Activated CD4-positive, alpha-beta T cell treated with anti-CD3 and anti-CD28 coated beads for 36 hours (primary cell): ENCODE data around the gene NEURL3. TPM values are rescaled to one million over a fixed set of nuclear protein-coding genes. Genes with fewer than 3 reads are reported as not detected.

Experiments used
- ATAC-seq: fragments of 200-7000 bp; cut with Tn5 transposase; one replicate; pipeline ENCODE4 v1.10.0; 2021; ENCODE audit warnings: mild to moderate bottlenecking, moderate library complexity
- CTCF ChIA-PET: fragments of 350-600 bp; sonication (Branson Sonifier 250); formaldehyde crosslinking; loops from one replicate; lab custom pipeline; 2021; ENCODE audit warnings: antibody characterized with exemption; lab: Charles Lee
- POLR2A ChIA-PET: fragments of 350-600 bp; sonication (Branson Sonifier 250); formaldehyde crosslinking; loops from one replicate; lab custom pipeline; 2021; ENCODE audit warnings: antibody characterized with exemption, inconsistent platforms; lab: Charles Lee
- DNase-seq: peaks from one replicate; pipeline ENCODE4 v3.0.0-alpha.2; 2020
- H3K27ac Mint-ChIP-seq: one replicate; pipeline ENCODE4 v1.8.0; 2021; ENCODE audit warnings: mixed read lengths
- H3K27me3 Mint-ChIP-seq: one replicate; pipeline ENCODE4 v1.8.0; 2021; ENCODE audit warnings: mixed read lengths
- H3K36me3 Mint-ChIP-seq: one replicate; pipeline ENCODE4 v1.8.0; 2021; ENCODE audit warnings: low read depth, mixed read lengths
- H3K4me1 Mint-ChIP-seq: one replicate; pipeline ENCODE4 v1.8.0; 2021; ENCODE audit warnings: mixed read lengths
- H3K4me3 Mint-ChIP-seq: one replicate; pipeline ENCODE4 v1.8.0; 2021; ENCODE audit warnings: mild to moderate bottlenecking, moderate library complexity, mixed read lengths
- H3K9me3 Mint-ChIP-seq: one replicate; pipeline ENCODE4 v1.8.0; 2021; ENCODE audit warnings: low read depth, mixed read lengths
- intact Hi-C, 2 experiments: fragments of 100-400 bp; cut with DNase I in 1 of 2; cut with micrococcal nuclease in 1 of 2; formaldehyde crosslinking; loops; one replicate each; pipeline versions ENCODE4 v1.14.2 to v1.15.1; 2022 to 2024; cut with DNase I, micrococcal nuclease
- total RNA-seq, 2 experiments: library from RNA; stranded (reverse); gene quantifications; one replicate each; pipeline ENCODE4 v1.2.3, GENCODE V29; 2021

The NEURL3 gene
- total RNA-seq, 2 experiments from 2014 or later: 0.33 to 0.41 TPM

DNA sequence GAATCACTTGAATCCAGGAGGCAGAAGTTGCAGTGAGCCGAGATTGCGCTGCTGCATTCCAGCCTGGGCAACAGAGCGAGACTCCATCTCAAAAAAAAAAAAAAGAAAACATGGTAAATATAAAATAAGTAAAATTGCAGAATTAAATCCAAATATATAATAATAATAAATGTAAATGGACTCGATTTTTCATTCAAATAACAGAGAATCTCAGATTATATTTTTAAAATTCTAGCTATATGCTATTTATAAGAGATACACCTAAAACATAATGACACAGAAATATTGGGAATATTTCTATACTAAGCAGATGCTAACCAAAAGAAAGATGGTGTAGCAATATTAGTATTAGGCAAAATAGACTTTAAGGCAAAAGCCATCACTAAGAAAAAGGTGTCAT is 15.1 kb upstream of the NEURL3 start:
- no peak overlapping the region for H3K27ac Mint-ChIP-seq
- ATAC-seq (no peak), DNase-seq (no peak)
- intact Hi-C loops: no loop called here
- peaks cover 11% of the 10 kb centered on the region for H3K9me3 Mint-ChIP-seq
- CTCF ChIA-PET: interaction anchor here (0.7 to 1.8 kb wide), 4 partner anchors 11 to 113 kb away, joined by 3 to 12 read pairs (median 4); partner anchors contain the start of gene NEURL3
- H3K4me1 Mint-ChIP-seq: peaks cover 30% of the 10 kb centered on the region
- no peak overlapping the region for H3K4me3 Mint-ChIP-seq
- H3K36me3 Mint-ChIP-seq: peaks cover 4% of the 10 kb centered on the region
- POLR2A ChIA-PET: no interaction called here
- H3K27me3 Mint-ChIP-seq: no peaks in the 10 kb centered on the region

- Mint-ChIP-seq H3K36me3 (peaks cover 4% of the 10 kb centered on the region), H3K27ac (no peak overlapping the region), H3K9me3 (peaks cover 11% of the 10 kb centered on the region), H3K4me3 (no peak overlapping the region), H3K27me3 (no peaks in the 10 kb centered on the region), H3K4me1 (peaks cover 7% of the 10 kb centered on the region)
- CTCF ChIA-PET: interaction anchor here (1.0 kb wide), 1 partner anchor 168 kb away, joined by 3 read pairs; no protein-coding TSS in a partner anchor
- POLR2A ChIA-PET: no interaction called here
- intact Hi-C loops: no loop called here
- DNase-seq (no peak), ATAC-seq (no peak)
Measured at GRCh38 chr2:96517079-96517478, 11.9 kb upstream of the NEURL3 start.

GRCh38 chr2:96514521-96514920 is 9.4 kb upstream of the NEURL3 start:
- Mint-ChIP-seq H3K9me3 (peaks cover 11% of the 10 kb centered on the region), H3K4me1 (peaks cover 6% of the 10 kb centered on the region), H3K27ac (no peak overlapping the region), H3K4me3 (no peak overlapping the region), H3K27me3 (peaks cover 10% of the 10 kb centered on the region), H3K36me3 (peaks cover 4% of the 10 kb centered on the region)
- ChIA-PET CTCF (interaction anchor here (0.6 to 0.7 kb wide), 2 partner anchors 36 to 108 kb away, joined by 3 read pairs; no protein-coding TSS in a partner anchor), POLR2A (interaction anchor here (0.7 kb wide), 1 partner anchor 20 kb away, joined by 3 read pairs; no protein-coding TSS in a partner anchor)
- no peak for ATAC-seq
- intact Hi-C loops: no loop called here
- no peak for DNase-seq

DNA sequence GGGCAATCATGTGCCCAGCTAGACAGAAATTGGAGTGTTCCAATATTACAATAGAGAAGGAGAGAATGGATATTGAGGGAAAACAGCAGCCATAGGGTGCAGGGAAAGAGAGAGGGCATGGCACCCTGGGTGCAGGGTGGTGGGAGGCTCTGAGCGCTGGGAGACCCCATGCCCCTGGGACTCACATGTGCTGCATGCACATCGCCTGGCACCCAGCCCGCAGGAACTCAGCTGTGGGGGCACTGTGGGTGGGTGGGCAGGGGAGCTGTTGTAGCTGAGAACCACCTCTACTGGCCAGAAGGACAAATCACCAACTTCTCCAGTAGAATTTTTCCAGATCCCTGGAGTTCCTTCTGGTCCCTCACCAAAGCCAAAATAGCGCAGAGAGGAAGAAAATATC is 7.2 kb upstream of the NEURL3 start:
- ChIA-PET CTCF (interaction anchor here (0.7 to 9.5 kb wide), 4 partner anchors 9 to 195 kb away, joined by 3 to 128 read pairs (median 4); no protein-coding TSS in a partner anchor), POLR2A (interaction anchor here (0.6 to 1.0 kb wide), 2 partner anchors 14 to 231 kb away, joined by 3 read pairs; no protein-coding TSS in a partner anchor)
- ATAC-seq: no peak
- H3K27me3 Mint-ChIP-seq: peaks cover 12% of the 10 kb centered on the region
- DNase-seq: no peak
- no peak overlapping the region for H3K4me3 Mint-ChIP-seq
- peaks cover 10% of the 10 kb centered on the region for H3K9me3 Mint-ChIP-seq
- peak overlapping the region; percentile 13 for H3K27ac Mint-ChIP-seq
- peaks cover 3% of the 10 kb centered on the region for H3K36me3 Mint-ChIP-seq
- H3K4me1 Mint-ChIP-seq: peaks cover 18% of the 10 kb centered on the region
- intact Hi-C loops: no loop called here

- intact Hi-C loops: no loop called here
- DNase-seq (no peak), ATAC-seq (no peak)
- H3K27me3 Mint-ChIP-seq: peaks cover 12% of the 10 kb centered on the region
- CTCF ChIA-PET: interaction anchor here (0.6 to 9.5 kb wide), 5 partner anchors 11 to 294 kb away, joined by 3 to 128 read pairs (median 5); no protein-coding TSS in a partner anchor
- peak overlapping the region; percentile 13 for H3K27ac Mint-ChIP-seq
- POLR2A ChIA-PET: interaction anchor here (0.6 kb wide), 1 partner anchor 42 kb away, joined by 3 read pairs; no protein-coding TSS in a partner anchor
- no peak overlapping the region for H3K4me3 Mint-ChIP-seq
- H3K36me3 Mint-ChIP-seq: no peaks in the 10 kb centered on the region
- peaks cover 18% of the 10 kb centered on the region for H3K4me1 Mint-ChIP-seq
- peaks cover 6% of the 10 kb centered on the region for H3K9me3 Mint-ChIP-seq
Measured at GRCh38 chr2:96511851-96512250, 6.7 kb upstream of the NEURL3 start.

- no peak for DNase-seq
- POLR2A ChIA-PET: interaction anchor here (0.6 to 1.2 kb wide), 3 partner anchors 16 to 104 kb away, joined by 3 to 6 read pairs (median 3); no protein-coding TSS in a partner anchor
- intact Hi-C loops: no loop called here
- H3K27ac Mint-ChIP-seq: peak overlapping the region; percentile 55
- CTCF ChIA-PET: interaction anchor here (0.6 to 9.5 kb wide), 15 partner anchors 8 to 308 kb away, joined by 3 to 128 read pairs (median 7); no protein-coding TSS in a partner anchor
- peaks cover 3% of the 10 kb centered on the region for H3K9me3 Mint-ChIP-seq
- H3K4me3 Mint-ChIP-seq: no peak overlapping the region
- H3K27me3 Mint-ChIP-seq: peaks cover 12% of the 10 kb centered on the region
- H3K36me3 Mint-ChIP-seq: no peaks in the 10 kb centered on the region
- no peak for ATAC-seq
- peaks cover 18% of the 10 kb centered on the region for H3K4me1 Mint-ChIP-seq
Measured at GRCh38 chr2:96510931-96511595, 5.9 kb upstream of the NEURL3 start.

DNA sequence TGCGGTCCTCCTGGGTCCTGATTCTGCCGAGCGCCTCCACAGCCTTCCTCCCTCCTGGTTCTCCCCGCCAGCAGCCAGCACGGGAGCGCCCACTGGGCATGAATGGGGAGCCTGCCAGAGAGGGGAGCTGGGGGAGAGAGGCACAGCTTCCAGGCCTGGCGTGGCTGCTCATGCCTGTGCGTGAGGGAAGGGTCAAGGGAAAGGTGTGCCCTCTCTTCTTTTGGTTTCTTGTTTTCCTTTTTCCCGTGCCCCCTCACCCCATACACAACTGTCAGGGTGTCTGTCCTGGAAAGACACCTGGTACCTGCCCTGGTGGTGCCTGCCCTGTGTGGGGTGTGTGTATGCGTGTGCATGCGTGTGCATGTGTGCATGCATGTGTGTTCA is 4.7 kb upstream of the NEURL3 start:
- H3K4me3 Mint-ChIP-seq: no peak overlapping the region
- DNase-seq (no peak), ATAC-seq (no peak)
- no peaks in the 10 kb centered on the region for H3K36me3 Mint-ChIP-seq
- H3K4me1 Mint-ChIP-seq: peaks cover 18% of the 10 kb centered on the region
- peaks cover 12% of the 10 kb centered on the region for H3K27me3 Mint-ChIP-seq
- POLR2A ChIA-PET: interaction anchor here (0.5 kb wide), 1 partner anchor 22 kb away, joined by 3 read pairs; no protein-coding TSS in a partner anchor
- no peaks in the 10 kb centered on the region for H3K9me3 Mint-ChIP-seq
- H3K27ac Mint-ChIP-seq: no peak overlapping the region
- intact Hi-C loops: loop anchor here (1.0 to 5.0 kb wide), 5 partner anchors 45 to 517 kb away; partner anchors contain the start of genes CIAO1 (in 1 of the 2) and TMEM127 (in 1 of the 2)
- CTCF ChIA-PET: interaction anchor here (0.7 to 9.5 kb wide), 20 partner anchors 9 to 307 kb away, joined by 3 to 128 read pairs (median 6); no protein-coding TSS in a partner anchor

DNA sequence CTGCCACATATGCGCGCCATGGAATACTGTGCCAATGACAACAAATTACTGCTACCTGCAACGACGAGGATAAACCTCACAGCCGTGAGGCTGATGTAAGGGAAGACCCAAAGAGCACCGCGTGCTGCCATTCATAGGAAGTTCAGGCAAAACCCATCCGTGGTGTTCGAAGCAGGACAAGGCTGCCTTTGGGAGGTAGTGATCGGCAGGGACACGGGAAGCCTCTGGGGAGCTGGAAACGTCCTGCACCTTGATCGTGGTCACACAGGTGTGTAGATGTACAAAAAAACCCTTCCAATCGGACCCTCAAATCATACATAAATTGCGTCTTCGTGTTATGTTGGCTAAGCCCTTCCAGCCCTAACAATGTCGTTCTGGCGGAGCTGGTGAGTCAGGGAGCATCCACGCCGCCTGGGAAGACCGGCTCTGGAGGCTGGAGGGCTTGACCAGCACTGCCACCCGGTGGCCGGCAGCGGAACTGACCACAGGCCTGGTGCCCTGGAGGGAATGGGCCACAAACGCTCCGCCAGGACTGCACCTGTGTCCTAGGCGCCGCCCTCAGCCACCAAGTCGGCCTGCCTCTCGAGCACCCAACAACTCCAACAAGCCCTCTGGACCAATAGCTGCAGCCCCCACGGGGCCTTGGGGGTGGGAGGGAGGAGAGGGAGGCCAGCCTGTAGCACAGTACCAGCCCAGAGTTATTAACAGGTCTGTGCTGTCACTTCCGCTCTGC is 4.1 kb upstream of the NEURL3 start:
- peak; percentile 58 for ATAC-seq
- Mint-ChIP-seq H3K27ac (peak overlapping the region; percentile 39), H3K9me3 (no peaks in the 10 kb centered on the region), H3K27me3 (peaks cover 12% of the 10 kb centered on the region), H3K4me3 (no peak overlapping the region), H3K36me3 (no peaks in the 10 kb centered on the region), H3K4me1 (peaks cover 18% of the 10 kb centered on the region)
- peak; percentile 87 for DNase-seq
- CTCF ChIA-PET: interaction anchor here (0.5 to 9.5 kb wide), 32 partner anchors 10 to 306 kb away, joined by 3 to 128 read pairs (median 4); no protein-coding TSS in a partner anchor
- intact Hi-C loops: loop anchor here (1.0 to 5.0 kb wide), 5 partner anchors 46 to 516 kb away; partner anchors contain the start of genes CIAO1 (in 1 of the 2) and TMEM127 (in 1 of the 2)
- POLR2A ChIA-PET: no interaction called here

DNA sequence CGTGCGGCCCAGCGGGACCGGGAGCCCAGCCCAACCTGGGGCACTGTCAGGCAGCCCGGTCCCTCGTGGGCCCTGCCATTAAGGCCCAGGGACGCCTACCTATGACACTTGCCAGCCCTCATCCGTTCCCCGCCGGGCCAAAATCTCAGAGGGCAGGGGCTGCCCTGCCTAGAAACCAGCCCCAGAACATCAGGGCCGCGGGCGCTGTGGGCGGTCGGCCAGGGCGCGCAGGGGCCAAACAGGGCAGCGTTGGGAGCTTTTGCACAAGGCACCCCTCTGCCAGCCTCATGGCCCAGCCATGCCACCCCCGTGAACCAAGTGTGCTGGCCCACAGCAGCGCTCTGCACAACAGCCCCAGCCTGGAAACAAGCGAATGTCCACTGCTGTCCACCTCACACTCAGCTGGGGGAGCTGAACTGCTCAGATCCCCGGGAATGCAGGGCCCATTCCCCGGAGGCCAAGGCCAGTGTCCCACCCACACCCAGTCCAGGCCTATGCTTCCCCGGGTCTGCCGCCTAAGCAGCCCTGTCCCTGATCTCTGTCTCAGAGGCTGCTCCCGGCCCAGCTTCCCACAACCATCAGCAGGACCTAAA is 3.5 kb upstream of the NEURL3 start:
- CTCF ChIA-PET: interaction anchor here (0.5 to 9.5 kb wide), 26 partner anchors 11 to 253 kb away, joined by 3 to 128 read pairs (median 3); no protein-coding TSS in a partner anchor
- ATAC-seq (no peak), DNase-seq (no peak)
- H3K27me3 Mint-ChIP-seq: peaks cover 12% of the 10 kb centered on the region
- H3K36me3 Mint-ChIP-seq: no peaks in the 10 kb centered on the region
- POLR2A ChIA-PET: no interaction called here
- no peaks in the 10 kb centered on the region for H3K9me3 Mint-ChIP-seq
- H3K4me1 Mint-ChIP-seq: peaks cover 18% of the 10 kb centered on the region
- H3K27ac Mint-ChIP-seq: peak overlapping the region; percentile 39
- H3K4me3 Mint-ChIP-seq: no peak overlapping the region
- intact Hi-C loops: loop anchor here (1.0 to 5.0 kb wide), 12 partner anchors 22 to 516 kb away; partner anchors contain the start of genes CIAO1 (in 2 of the 2), SNRNP200 (in 1 of the 2), STARD7 (in 1 of the 2) and TMEM127 (in 1 of the 2)

DNA sequence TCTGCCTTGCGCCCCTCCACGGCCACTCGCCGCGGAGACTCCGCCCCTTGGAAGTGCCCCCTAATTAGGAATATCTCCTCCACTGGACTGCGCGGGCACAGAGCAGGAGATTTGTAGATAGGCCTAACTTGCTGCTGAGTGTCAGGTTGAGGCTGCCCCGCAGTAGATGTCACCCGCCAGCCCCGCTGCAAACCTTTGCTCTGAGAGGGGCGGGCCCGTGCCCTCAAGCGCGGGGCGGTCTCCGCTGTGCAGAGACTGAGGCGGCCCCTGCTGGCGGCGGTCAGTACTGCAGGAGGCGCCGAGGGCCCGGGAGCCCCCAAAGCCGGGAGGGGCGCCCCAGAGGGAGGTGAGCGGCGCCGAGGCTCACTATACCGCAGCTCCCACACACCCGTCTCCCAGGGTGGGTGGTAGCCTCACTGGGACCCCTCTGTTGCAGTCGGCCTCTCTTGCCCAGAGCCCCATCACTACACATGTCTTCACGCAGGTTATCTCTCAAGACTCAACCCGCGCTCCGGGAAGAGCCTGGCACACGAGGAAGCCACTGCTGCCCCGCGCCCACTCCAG is 2.9 kb upstream of the NEURL3 start:
- intact Hi-C loops: loop anchor here (1.0 to 5.0 kb wide), 11 partner anchors 22 to 515 kb away; partner anchors contain the start of genes CIAO1 (in 2 of the 2), SNRNP200 (in 1 of the 2), STARD7 (in 1 of the 2) and TMEM127 (in 1 of the 2)
- Mint-ChIP-seq H3K27ac (peak overlapping the region; percentile 43), H3K4me3 (peak overlapping the region; percentile 65), H3K27me3 (peaks cover 12% of the 10 kb centered on the region), H3K9me3 (no peaks in the 10 kb centered on the region), H3K4me1 (peaks cover 18% of the 10 kb centered on the region), H3K36me3 (no peaks in the 10 kb centered on the region)
- ChIA-PET POLR2A (interaction anchor here (0.6 kb wide), 1 partner anchor 170 kb away, joined by 3 read pairs; no protein-coding TSS in a partner anchor), CTCF (interaction anchor here (0.6 to 9.5 kb wide), 14 partner anchors 11 to 253 kb away, joined by 3 to 128 read pairs (median 3); no protein-coding TSS in a partner anchor)
- ATAC-seq: peak; percentile 89
- DNase-seq: peak; percentile 94
